Erythroblast (primary cell): ENCODE results near the gene MRPL27.

Experiments used
- GATA1 ChIP-seq: IDR thresholded peaks from 2 replicates; pipeline ENCODE4 v1.6.1; 2011; ENCODE audit warnings: low read depth, mild to moderate bottlenecking, control low read depth, low read length, moderate library complexity
- POLR2A ChIP-seq: IDR thresholded peaks from 2 replicates; pipeline ENCODE4 v1.6.1; 2011; ENCODE audit warnings: mild to moderate bottlenecking, low read length

DNA sequence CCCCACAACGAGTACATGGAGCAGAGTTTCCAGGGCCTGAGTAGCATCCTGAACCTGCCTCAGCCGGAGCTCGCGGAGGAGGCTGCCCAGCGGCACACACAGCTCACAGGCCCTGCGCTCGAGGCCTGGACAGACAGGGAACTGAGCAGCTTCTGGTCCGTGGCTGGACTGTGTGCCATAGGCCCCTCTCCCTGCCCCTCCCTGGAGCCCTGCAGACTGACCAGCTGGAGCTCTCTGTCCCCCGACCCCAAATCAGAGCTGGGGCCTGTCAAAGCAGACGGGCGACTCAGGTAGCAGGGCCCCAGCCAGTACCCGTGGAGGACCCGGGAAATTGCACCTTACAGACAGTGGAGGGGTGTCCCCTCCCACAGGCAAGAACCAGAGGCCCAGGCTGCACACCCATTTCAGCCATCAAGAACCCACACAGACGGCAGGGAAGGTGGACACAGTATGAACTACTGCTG lies 13.0 kb downstream of the MRPL27 start:
- no peak for TF ChIP-seq POLR2A
- no peak for TF ChIP-seq GATA1
